Activated naive CD4-positive, alpha-beta T cell treated with anti-CD3 and anti-CD28 coated beads, Interleukin-2, amount 50 U/mL, for 24 hours (primary cell): ENCODE results near the gene FOXJ3.

Experiments
- H3K27ac Mint-ChIP-seq: one replicate; pipeline ENCODE4 v1.8.0; 2021; ENCODE audit warnings: mild to moderate bottlenecking, mixed read lengths
- H3K27me3 Mint-ChIP-seq: one replicate; pipeline ENCODE4 v1.8.0; 2021; ENCODE audit warnings: mixed read lengths
- H3K36me3 Mint-ChIP-seq: one replicate; pipeline ENCODE4 v1.8.0; 2021; ENCODE audit warnings: mixed read lengths
- H3K4me1 Mint-ChIP-seq: one replicate; pipeline ENCODE4 v1.8.0; 2021; ENCODE audit warnings: mixed read lengths
- H3K4me3 Mint-ChIP-seq: one replicate; pipeline ENCODE4 v1.8.0; 2021; ENCODE audit warnings: mild to moderate bottlenecking, mixed read lengths
- H3K9me3 Mint-ChIP-seq: one replicate; pipeline ENCODE4 v1.8.0; 2021; ENCODE audit warnings: mixed read lengths

FOXJ3 gene

GRCh38 chr1:42179900-42180329, 155.1 kb downstream of the FOXJ3 start:
- no peaks in the 10 kb centered on the region for H3K27me3 Mint-ChIP-seq
- H3K36me3 Mint-ChIP-seq, result peaks cover 4% of the 10 kb centered on the region
- no peak overlapping the region for H3K4me3 Mint-ChIP-seq
- H3K9me3 Mint-ChIP-seq, result no peaks in the 10 kb centered on the region
- no peak overlapping the region for H3K27ac Mint-ChIP-seq
- no peaks in the 10 kb centered on the region for H3K4me1 Mint-ChIP-seq

DNA sequence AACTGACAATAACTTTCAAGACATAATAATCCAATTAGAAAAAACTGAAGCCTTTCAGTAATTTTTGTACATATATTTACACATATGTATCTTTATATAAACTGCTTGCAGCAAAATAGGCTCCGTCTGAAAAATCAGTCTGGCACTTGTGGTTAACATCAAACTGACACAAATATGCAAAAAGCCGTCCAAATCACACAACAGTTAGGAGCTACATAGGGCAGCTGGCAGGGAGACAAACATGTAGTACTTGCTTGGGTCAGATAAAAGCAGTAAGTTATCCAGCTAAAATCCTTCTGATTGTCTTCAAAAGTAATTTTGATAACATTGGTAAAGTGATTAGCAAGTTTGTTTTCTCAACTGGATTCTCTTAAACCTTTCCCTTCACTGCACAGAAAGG, 155.8 kb downstream of the FOXJ3 start:
- Mint-ChIP-seq H3K27ac (no peak overlapping the region), H3K4me3 (no peak overlapping the region), H3K4me1 (no peaks in the 10 kb centered on the region), H3K27me3 (no peaks in the 10 kb centered on the region), H3K9me3 (no peaks in the 10 kb centered on the region), H3K36me3 (peaks cover 4% of the 10 kb centered on the region)

GRCh38 chr1:42178249-42178648, 156.8 kb downstream of the FOXJ3 start:
- H3K27me3 Mint-ChIP-seq, result no peaks in the 10 kb centered on the region

DNA sequence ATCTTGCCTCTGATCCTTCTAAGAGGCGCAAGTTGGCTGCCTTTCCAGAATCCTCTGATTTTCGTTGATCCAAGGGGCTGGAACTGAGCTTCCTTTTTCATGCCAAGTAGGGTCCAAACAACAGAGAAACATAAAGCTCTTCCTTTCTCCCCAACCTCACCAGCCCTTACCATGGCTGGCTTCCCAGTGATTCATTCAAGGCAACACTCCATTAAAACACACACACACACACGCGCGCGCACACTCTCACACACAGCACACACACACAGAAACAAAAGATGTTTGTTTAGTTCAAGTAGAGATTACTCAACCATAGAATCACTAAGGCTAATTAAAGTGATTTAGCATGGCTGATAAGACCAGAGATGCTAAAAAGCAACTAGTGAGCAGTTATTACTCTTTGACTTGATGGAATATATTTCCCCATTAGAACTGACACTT, 157.5 kb downstream of the FOXJ3 start:
- Mint-ChIP-seq H3K27ac (peak overlapping the region; percentile 5), H3K36me3 (peaks cover 2% of the 10 kb centered on the region), H3K27me3 (no peaks in the 10 kb centered on the region), H3K4me1 (no peaks in the 10 kb centered on the region), H3K9me3 (no peaks in the 10 kb centered on the region), H3K4me3 (no peak overlapping the region)

More at GRCh38 chr1:42178249-42178648, 156.8 kb downstream of the FOXJ3 start:
- H3K36me3 Mint-ChIP-seq, result peaks cover 2% of the 10 kb centered on the region
- no peaks in the 10 kb centered on the region for H3K4me1 Mint-ChIP-seq
- no peak overlapping the region for H3K4me3 Mint-ChIP-seq
- H3K9me3 Mint-ChIP-seq, result no peaks in the 10 kb centered on the region
- no peak overlapping the region for H3K27ac Mint-ChIP-seq

DNA sequence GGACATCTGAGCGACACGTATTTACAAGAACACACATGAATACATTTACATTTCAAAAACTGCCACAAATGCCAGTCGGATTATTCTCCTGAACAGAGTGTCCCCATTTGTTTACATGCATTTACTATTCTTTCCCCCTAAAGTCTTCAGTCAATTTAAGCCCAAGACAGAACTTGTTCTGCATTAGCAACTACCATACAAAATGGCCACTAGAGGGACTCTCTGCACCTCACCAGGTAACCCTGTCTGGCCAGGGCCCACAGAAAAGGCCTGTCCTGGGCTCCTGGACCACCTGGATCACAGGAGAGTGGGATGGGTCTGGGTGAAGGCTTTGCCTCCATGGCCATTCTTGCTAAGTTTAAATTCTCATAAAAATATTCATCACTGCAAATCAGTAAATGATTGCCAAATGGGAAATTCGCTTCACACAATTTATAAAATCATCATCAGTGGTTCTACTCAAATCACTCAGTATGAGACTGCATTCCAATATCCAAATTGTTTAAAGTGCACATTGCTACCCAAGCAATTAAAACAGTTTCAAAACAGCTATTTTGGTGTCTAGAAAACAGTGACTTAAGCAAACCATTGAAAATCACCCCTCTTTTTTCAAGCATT, 158.0 kb downstream of the FOXJ3 start:
- H3K27me3 Mint-ChIP-seq, result no peaks in the 10 kb centered on the region
- no peaks in the 10 kb centered on the region for H3K4me1 Mint-ChIP-seq
- peaks cover 2% of the 10 kb centered on the region for H3K36me3 Mint-ChIP-seq
- H3K27ac Mint-ChIP-seq, result no peak overlapping the region
- no peak overlapping the region for H3K4me3 Mint-ChIP-seq
- H3K9me3 Mint-ChIP-seq, result no peaks in the 10 kb centered on the region

DNA sequence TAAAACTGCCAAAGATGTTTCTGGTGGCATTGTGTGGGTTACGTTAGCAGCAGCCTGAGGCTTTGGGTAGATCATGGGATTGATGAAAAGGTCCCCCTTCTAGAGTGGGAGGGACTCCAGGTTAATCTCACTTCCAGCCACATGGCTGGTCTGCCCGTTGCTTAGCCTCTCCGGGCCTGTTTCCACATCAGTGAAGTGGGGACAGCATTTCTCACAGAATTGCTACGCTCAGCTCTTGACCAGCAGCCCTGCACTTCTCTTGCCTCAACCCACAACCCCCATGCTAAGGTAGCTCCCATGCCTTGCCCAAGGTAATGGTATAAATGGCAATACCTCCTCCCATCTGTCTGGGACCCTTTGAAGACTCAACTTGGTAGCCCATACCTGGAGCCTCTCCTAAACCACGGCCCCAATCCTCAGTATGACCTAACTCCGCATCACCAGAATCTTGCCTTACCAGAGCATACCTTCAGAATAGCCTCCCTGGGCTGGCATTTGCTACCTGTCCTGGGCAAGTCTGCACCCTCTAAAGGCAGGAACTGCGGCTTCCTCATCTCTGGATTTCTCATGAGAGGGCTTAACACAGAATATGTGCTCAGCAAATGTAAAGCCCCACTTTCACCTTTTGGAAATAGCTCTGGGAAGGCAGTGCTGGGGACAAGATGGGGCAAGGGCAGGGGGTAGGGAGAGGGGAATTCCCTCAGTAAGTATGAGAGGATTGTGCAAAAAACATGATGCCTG, 159.6 kb downstream of the FOXJ3 start:
- Mint-ChIP-seq H3K4me1 (no peaks in the 10 kb centered on the region), H3K27ac (no peak overlapping the region), H3K27me3 (no peaks in the 10 kb centered on the region), H3K36me3 (peaks cover 2% of the 10 kb centered on the region), H3K9me3 (no peaks in the 10 kb centered on the region), H3K4me3 (no peak overlapping the region)

GRCh38 chr1:42173961-42174735, 160.9 kb downstream of the FOXJ3 start:
- Mint-ChIP-seq H3K4me1 (no peaks in the 10 kb centered on the region), H3K9me3 (no peaks in the 10 kb centered on the region), H3K27ac (no peak overlapping the region)

DNA sequence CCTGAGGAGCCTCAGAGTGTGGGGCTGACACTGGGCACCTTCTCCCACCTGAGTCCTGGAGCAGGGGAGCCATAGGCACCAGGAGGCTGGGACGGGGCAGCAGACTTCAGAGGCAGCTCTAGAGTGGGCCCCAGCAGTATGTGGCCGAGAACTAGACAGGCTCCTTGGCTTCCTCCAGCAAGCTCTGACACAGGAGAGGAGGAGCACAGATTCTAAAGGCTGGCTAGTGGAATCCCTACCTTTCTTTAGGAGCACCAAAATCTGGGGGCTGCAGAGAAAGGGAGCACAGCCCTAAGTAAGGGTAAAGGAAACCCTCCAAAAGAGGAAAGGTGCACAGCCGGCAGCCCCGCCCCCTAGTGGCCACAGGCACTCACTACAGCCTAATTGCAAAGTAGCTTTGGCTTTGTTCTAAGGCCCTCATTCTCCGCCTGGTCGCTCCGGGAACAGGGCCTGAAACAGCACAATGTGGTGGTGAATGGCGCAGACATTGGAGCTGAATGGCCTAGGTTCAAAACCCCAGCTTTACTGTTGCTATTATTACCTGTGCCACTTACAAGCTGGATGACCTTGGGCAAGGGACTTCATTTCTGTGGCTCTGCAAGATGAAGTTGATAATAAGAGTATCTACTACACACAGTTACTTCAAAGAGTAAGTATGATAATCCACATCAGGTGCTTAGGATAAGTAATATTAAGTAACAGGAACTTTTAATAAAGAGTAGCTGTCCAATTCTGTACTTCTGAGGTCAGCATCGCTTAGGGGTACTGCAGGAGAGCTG, 161.7 kb downstream of the FOXJ3 start:
- H3K27me3 Mint-ChIP-seq, result no peaks in the 10 kb centered on the region
- H3K4me3 Mint-ChIP-seq, result no peak overlapping the region
- H3K27ac Mint-ChIP-seq, result no peak overlapping the region
- H3K9me3 Mint-ChIP-seq, result no peaks in the 10 kb centered on the region
- no peaks in the 10 kb centered on the region for H3K4me1 Mint-ChIP-seq
- H3K36me3 Mint-ChIP-seq, result peaks cover 2% of the 10 kb centered on the region

More at GRCh38 chr1:42173961-42174735, 160.9 kb downstream of the FOXJ3 start:
- Mint-ChIP-seq H3K36me3 (peaks cover 2% of the 10 kb centered on the region), H3K27me3 (no peaks in the 10 kb centered on the region), H3K4me3 (no peak overlapping the region)

GRCh38 chr1:42172381-42173133, 162.5 kb downstream of the FOXJ3 start:
- Mint-ChIP-seq H3K4me3 (no peak overlapping the region), H3K4me1 (no peaks in the 10 kb centered on the region), H3K36me3 (peaks cover 1% of the 10 kb centered on the region), H3K9me3 (no peaks in the 10 kb centered on the region), H3K27me3 (no peaks in the 10 kb centered on the region), H3K27ac (no peak overlapping the region)

- no peak overlapping the region for H3K4me3 Mint-ChIP-seq
- H3K27ac Mint-ChIP-seq, result no peak overlapping the region
- H3K36me3 Mint-ChIP-seq, result no peaks in the 10 kb centered on the region
- no peaks in the 10 kb centered on the region for H3K9me3 Mint-ChIP-seq
- H3K27me3 Mint-ChIP-seq, result no peaks in the 10 kb centered on the region
- H3K4me1 Mint-ChIP-seq, result no peaks in the 10 kb centered on the region
Measured at GRCh38 chr1:42171679-42172266, 163.3 kb downstream of the FOXJ3 start.

GRCh38 chr1:42170779-42171621, 164.0 kb downstream of the FOXJ3 start:
- Mint-ChIP-seq H3K27ac (no peak overlapping the region), H3K27me3 (no peaks in the 10 kb centered on the region), H3K4me3 (no peak overlapping the region), H3K9me3 (no peaks in the 10 kb centered on the region), H3K4me1 (no peaks in the 10 kb centered on the region), H3K36me3 (no peaks in the 10 kb centered on the region)

DNA sequence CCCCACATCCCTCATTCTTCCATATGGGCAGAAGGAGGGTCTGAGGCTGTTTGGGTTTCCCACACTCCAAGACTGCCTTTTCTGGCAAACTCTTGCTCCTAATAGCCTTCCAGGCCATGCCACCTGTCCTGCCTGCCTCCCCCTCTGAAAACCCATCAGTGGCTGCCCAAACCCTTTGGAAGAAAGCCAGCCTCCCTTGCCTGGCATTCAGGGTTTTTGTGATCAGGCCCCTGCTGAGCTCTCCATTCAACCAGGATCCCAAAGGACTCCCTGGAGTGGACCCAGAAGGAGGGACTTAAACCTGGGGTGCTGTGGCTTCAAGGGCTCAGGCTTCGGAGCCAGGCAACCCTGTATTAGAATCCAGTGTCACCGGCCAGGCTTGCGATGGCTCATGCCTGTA, 166.3 kb downstream of the FOXJ3 start:
- no peaks in the 10 kb centered on the region for H3K9me3 Mint-ChIP-seq
- no peak overlapping the region for H3K4me3 Mint-ChIP-seq
- no peak overlapping the region for H3K27ac Mint-ChIP-seq
- H3K36me3 Mint-ChIP-seq, result no peaks in the 10 kb centered on the region
- no peaks in the 10 kb centered on the region for H3K4me1 Mint-ChIP-seq
- H3K27me3 Mint-ChIP-seq, result no peaks in the 10 kb centered on the region

- Mint-ChIP-seq H3K4me1 (no peaks in the 10 kb centered on the region), H3K27ac (no peak overlapping the region), H3K9me3 (no peaks in the 10 kb centered on the region), H3K4me3 (no peak overlapping the region), H3K36me3 (no peaks in the 10 kb centered on the region), H3K27me3 (no peaks in the 10 kb centered on the region)
Measured at GRCh38 chr1:42168391-42168670, 166.7 kb downstream of the FOXJ3 start.
